Stimulated activated CD8-positive, alpha-beta memory T cell treated with anti-CD3 and anti-CD28 coated beads, Interleukin-12 subunit alpha, Interleukin-12 subunit beta, amount 100 ng/mL, for 4 hours (primary cell): ENCODE results near the gene CNOT11.
"Not testable (repeated sequence)": the region's sequence is repeated elsewhere in the genome, so short reads cannot be mapped to it uniquely, and the experiment has no call there.

Experiments
- DNase-seq: peaks from one replicate; pipeline ENCODE4 v3.0.0-alpha.2; 2020; ENCODE audit warnings: low read depth

The CNOT11 gene

DNA sequence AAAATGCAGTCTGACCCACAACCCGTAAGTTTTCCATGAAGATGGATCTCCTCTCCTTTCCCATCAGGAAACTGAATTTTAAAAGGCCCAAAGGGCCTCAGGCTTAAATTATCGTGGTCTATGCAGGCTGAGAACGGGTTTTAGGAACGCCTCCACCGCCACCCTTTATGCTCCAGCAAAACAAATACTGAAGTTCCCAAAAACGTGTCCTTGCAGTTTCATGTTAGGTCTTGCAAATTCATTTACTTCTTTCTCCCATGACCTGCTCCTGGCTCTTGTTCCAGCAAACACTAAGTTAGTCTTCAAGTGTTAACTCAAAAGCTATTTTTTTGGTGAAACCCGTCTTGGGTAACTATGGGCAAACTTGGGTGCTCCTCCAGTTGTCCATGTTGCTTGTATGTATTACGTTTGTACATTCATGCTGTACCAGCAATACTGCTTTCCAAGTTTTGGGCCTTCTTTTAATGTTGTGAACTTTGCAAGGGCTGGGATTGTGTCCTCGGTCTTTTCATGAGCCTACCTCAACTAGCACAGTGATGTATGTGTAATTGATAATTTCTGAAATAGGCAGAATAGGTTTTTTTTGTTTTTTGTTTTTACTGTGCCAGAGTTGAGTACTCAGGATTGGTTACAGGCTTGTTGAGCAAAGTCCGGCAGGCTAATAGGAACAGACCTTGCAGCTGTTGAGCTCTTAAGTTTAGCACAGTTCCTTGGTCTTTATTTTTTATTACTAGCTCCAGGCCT, 57.6 kb downstream of the CNOT11 start:
- no peak for DNase-seq

GRCh38 chr2:101310834-101311695, 58.4 kb downstream of the CNOT11 start:
- DNase-seq, result no peak

GRCh38 chr2:101311696-101312017, 59.0 kb downstream of the CNOT11 start:
- DNase-seq, result no peak

DNA sequence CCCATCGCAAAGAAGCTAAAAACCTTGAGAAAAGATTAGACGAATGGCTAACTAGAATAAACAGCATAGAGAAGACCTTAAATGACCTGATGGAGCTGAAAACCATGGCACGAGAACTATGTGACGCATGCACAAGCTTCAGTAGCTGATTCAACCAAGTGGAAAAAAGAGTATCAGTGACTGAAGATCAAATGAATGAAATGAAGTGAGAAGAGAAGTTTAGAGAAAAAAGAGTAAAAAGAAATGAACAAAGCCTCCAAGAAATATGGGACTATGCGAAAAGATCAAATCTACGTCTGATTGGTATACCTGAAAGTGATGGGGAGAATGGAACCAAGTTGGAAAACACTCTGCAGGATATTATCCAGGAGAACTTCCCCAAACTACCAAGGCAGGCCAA, 63.9 kb downstream of the CNOT11 start:
- not testable (repeated sequence) for DNase-seq
